A549 (cell line): ENCODE results near the gene TMEM116.

ENCODE experiments used
- CBX8 ChIP-seq: fragments of 200-600 bp; sonication (generic); IDR thresholded peaks from 2 replicates; pipeline ENCODE4 v1.6.1; 2016
- CEBPB ChIP-seq, 2 experiments: fragments of >200 bp in 1 of 2; sonication (Bioruptor Twin) in 1 of 2; formaldehyde crosslinking in 1 of 2; IDR thresholded peaks; 2 replicates each; pipeline ENCODE4 v1.6.1; 2012 to 2016
- CHD2 ChIP-seq: fragments of 150-350 bp; IDR thresholded peaks from 2 replicates; pipeline ENCODE4 v1.6.1; 2014; ENCODE audit warnings: low read length; ENCODE audit not compliant: partially characterized antibody
- CTCF ChIP-seq: fragments of >200 bp; sonication (Bioruptor Twin); formaldehyde crosslinking; IDR thresholded peaks from 3 replicates; pipeline ENCODE4 v1.5.1; 2016
- ESRRA ChIP-seq: fragments of 150-350 bp; IDR thresholded peaks from 2 replicates; pipeline ENCODE4 v1.6.1; 2014; ENCODE audit warnings: mild to moderate bottlenecking, low read length, borderline replicate concordance
- MAX ChIP-seq: IDR thresholded peaks from 2 replicates; pipeline ENCODE4 v1.6.1; 2012
- PHF8 ChIP-seq: fragments of 200-600 bp; sonication (generic); IDR thresholded peaks from 2 replicates; pipeline ENCODE4 v1.6.1; 2016; ENCODE audit warnings: low read depth, mild to moderate bottlenecking, antibody characterized with exemption, moderate library complexity, borderline replicate concordance
- POLR2A ChIP-seq: IDR thresholded peaks from 2 replicates; pipeline ENCODE4 v1.6.1; 2012; ENCODE audit warnings: mild to moderate bottlenecking, low read length
- RAD21 ChIP-seq, 2 experiments: fragments of >200 bp in 1 of 2; sonication (Bioruptor Twin) in 1 of 2; formaldehyde crosslinking in 1 of 2; IDR thresholded peaks in 1 of 2; conservative IDR thresholded peaks in 1 of 2; 2 replicates in 1 of 2; 3 replicates in 1 of 2; pipeline ENCODE4 v1.6.1; 2012 to 2018; ENCODE audit warnings: inconsistent platforms in 1 of 2
- RFX5 ChIP-seq: fragments of 450-650 bp; IDR thresholded peaks from 2 replicates; pipeline ENCODE4 v1.7.1; 2014; ENCODE audit warnings: antibody characterized with exemption, mild to moderate bottlenecking, moderate library complexity
- SMC3 ChIP-seq: fragments of >200 bp; sonication (Bioruptor Twin); formaldehyde crosslinking; IDR thresholded peaks from 3 replicates; pipeline ENCODE4 v1.6.1; 2018; ENCODE audit warnings: inconsistent platforms
- SREBF2 ChIP-seq: fragments of 450-650 bp; IDR thresholded peaks from 2 replicates; pipeline ENCODE4 v1.6.1; 2014; ENCODE audit warnings: mild to moderate bottlenecking, moderate library complexity
- USF2 ChIP-seq: fragments of 450-650 bp; IDR thresholded peaks from 2 replicates; pipeline ENCODE4 v1.6.1; 2014; ENCODE audit warnings: antibody characterized with exemption
- ZC3H11A ChIP-seq: fragments of 450-650 bp; IDR thresholded peaks from 2 replicates; pipeline ENCODE4 v1.6.1; 2014; ENCODE audit warnings: antibody characterized with exemption, mild to moderate bottlenecking

GRCh38 chr12:112001576-112001975, 11.4 kb downstream of the TMEM116 start:
- TF ChIP-seq POLR2A (no peak), CBX8 (no peak), CTCF (no peak), MAX (no peak), CHD2 (no peak), CEBPB (IDR thresholded peaks at IDR 0.05) (no peak), RAD21 (conservative IDR thresholded peaks at IDR 0.05 in 1 of 2, IDR thresholded peaks at IDR 0.05 in 1 of 2) (no peak), ZC3H11A (no peak), PHF8 (no peak), ESRRA (no peak), SMC3 (no peak), RFX5 (no peak), USF2 (no peak), SREBF2 (no peak)
